Smooth muscle cell of the brain vasculature (primary cell): Measurements from ENCODE around the gene IRX2.

Source experiments
- DNase-seq: peaks from one replicate; pipeline ENCODE4 v3.0.0-alpha.2; 2012; ENCODE audit warnings: low read depth, low spot score

IRX2 gene

DNA sequence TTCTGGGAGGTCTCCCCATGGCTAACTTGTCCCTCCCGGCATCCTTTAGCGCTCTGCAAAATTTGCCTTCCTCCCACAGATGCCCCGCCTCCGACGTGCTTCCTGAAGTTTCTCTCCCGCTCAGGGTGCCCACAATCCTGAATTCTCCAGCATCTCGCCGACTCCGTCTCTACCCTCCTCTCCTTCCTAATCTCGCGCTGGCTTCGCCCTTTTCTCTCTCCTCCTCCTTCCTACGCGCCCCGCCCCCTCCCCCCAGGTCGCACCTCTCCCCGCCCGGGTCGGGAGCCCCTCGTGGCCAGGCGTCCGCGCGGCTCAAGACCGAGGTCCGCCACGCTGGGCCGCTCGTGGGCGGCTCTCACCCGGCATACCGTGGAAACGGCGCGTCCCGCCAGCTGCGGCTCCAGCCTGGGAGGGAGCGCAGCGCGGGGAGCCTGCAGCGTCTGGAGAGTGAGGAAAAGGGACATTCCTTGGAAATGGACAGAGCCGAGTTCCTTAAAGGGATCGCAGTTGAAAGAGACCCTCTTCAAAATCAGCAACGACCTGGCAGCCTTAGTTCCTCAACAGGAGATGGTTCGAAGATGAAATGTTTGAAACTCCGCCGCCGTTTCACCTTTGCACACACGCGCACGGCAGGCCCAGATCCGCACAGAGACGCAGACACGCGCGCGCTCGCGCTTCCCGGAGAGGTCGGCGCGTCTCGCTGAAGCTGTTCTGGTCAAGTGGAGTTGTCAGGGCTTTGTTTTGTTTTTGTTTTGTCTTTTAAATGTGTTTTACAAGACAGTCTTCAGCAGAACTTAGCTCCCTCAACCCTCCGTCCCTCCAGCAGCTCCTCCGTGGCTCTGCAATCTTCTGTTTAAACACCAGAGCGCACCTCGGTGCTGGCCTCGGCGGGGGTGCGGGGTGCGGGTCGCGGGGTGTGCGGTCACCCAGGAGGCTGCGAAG is 5.0 kb upstream of the IRX2 start:
- DNase-seq, result no peak

DNA sequence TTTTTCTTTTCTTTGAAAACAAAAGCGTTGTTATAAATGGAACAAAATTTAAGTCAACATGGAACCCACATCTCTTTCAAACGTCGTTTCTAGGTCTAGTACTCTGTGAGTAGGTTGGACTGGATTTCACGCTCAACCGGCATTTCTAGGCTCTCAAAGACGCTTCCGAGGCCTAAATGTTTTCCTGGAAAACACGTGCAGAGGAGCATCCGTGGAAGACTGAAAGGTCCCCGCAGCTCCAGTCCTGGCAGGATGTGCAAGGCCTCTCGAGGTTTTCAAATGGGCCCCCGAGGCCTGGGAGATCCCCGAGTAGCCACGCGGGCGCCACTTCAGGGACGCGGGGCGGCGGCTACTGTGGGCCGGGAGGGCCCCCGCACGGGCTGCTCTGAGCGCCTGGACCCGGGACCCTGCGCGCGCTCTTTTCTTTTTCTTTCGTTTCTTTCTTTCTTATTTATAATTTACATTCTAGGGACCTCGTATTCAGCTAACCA is 4.2 kb upstream of the IRX2 start:
- no peak for DNase-seq

DNA sequence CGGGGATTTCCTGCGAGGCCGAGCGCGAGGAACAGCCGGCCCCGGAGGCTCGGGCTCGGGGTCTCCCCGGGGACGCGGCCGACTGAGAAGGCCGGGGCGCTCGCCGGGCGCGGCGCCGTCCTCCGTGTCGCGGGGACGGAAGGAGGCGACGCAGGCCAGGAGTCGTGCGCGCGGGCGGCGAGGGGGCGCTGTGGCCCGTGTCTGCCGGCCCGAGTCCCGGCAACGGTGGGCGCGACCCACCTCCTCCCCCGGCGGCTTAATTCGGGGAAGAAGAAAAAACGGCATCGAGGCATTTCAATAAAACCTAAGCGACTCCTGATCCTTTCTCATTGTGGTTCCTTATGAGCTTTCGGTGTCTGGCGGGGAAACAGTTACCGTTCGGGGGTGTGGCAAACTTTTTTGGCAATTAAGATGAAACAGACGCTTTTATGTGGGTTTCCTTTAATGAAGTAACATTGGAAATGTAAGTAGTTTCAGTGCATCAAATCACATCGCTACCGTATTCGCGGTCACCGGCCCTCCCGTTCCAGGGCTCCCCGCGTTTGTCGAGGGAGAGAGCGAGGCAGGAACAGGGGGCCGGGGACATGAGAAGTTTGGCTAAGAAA is 3.7 kb upstream of the IRX2 start:
- no peak for DNase-seq

DNA sequence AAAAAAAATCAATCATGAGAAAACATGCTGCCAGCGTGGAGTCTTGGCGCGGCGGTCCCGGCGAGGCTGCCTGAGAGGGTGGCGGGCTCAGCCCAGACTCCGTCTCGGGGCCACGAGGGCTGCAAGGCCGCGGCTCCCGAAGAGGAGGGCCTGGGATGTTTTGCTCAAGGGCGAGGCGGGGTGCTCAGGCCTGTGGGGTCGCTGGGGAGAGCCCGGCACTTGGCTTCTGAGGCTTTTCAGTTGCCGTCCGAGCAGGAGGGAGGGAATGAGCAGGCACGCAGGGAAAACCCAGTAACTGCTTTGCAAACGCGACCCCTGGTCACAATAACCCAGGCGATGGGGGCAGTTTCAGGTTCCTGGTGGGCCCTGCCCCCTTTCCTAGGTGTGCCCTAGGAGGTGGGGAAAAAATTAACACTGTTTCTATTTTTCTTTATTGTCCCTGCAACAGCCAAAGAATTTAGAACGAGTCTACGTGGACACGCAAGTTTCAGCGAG is 3.2 kb upstream of the IRX2 start:
- no peak for DNase-seq

DNA sequence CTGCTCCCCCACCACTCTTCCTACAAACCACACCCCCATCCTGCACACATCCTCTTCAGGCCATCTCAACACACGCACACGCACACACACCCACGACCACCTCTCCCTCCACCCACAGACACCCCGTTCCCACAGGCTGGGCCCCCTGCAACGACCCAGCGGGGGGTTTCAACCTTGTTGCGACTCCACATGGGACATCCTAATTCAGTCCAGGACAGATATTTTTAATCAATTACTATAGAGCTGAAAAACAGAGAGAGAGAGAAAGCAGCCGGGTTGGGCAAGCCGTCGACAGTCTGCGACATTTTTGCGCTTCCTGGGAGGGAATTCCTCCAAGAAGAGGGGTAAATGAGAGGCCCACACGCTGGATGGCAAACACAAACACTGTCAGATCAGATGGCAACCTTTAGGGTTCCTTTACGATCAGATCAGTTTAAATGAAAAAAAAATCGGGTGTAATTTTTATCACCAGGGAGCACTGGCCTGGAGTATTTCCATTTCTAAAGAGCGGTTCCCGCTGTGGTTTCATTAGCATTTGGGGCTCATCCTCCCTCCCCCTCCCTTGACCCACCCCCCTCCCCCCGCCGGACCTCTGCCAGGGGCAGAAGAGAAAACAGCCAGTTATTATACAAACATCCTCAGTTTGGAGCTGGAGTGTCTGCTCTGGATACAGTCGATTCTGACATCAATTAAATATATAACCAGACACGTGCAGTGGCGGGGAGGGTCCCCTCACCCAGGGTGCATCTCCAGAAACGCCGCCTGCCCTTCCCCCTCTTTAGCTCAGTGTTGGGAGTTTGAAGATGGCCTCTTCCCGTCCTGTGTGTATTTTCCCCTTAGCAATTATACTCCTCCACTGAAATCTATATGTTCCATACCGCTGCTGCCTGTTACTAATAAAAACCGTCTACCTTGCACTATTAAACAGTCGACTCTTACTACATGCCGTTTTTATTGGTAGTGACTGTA is 2.3 kb upstream of the IRX2 start:
- DNase-seq, result no peak

DNA sequence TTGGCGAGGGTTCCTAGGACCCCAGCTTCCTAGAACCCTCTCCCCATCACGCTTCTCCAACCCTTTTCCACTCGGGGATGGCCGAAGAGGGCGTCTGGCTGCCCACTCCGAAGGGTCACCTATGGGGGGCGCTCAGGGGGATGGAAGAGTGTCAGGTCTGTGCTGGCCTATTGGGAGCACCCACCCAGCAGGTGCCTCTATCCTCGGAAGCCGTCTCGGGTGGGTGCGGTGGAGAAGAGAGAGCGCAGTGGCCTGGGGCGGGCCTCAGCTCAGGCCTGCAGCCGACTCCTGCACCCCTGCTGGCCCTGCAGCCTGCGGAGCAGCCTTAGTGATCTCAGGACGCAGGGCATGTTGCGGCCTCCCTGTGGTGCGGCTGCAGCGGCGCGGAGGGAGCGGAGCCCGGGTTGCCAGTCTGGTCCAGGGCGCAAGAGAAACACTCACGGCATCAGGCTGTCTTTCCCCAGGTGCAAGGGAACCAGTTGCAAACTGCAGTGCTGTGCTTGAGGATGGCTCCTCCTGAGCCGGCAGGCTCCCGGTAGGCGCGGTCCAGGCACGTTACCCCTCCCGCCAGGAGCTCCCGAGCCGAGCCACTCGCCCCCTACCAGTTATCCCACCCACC is 1.5 kb upstream of the IRX2 start:
- no peak for DNase-seq

DNA sequence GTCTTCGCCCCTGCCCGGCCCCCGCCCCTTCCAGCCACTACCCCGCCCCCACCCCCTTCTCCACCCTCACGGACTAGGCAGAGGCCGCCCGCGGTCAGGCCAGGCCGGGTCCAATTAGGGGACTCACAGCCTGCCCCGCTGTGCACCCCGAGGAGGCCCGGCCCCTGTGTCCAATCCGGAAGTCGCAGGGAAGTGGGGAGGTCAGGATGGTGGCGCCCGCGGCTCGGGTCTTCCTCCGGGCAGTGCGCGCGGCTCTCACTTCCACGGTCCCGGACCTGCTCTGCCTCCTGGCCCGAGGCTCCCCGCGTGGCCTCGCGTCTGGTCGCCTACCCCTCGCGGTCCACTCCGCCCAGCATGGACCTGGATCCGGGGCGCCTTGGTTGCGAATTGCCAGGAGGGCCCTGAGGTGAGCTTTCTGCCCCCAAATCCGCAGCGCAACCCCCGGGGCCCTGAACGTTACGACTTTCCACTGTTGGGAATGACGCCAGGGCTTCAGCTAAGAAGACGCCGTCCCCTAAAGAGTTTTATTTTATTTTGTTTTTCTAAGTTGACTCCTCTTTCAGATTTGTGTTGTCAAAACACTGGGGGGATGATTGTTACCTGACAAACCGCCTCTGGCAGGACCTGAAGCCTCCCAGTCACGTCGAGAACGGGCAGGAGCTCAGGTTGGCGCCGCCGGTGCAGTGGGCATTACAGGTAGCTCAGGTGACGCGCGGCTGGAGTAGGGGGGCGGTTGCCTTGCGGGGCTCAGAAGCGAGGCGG is 763 bp upstream of the IRX2 start:
- DNase-seq, result no peak

DNA sequence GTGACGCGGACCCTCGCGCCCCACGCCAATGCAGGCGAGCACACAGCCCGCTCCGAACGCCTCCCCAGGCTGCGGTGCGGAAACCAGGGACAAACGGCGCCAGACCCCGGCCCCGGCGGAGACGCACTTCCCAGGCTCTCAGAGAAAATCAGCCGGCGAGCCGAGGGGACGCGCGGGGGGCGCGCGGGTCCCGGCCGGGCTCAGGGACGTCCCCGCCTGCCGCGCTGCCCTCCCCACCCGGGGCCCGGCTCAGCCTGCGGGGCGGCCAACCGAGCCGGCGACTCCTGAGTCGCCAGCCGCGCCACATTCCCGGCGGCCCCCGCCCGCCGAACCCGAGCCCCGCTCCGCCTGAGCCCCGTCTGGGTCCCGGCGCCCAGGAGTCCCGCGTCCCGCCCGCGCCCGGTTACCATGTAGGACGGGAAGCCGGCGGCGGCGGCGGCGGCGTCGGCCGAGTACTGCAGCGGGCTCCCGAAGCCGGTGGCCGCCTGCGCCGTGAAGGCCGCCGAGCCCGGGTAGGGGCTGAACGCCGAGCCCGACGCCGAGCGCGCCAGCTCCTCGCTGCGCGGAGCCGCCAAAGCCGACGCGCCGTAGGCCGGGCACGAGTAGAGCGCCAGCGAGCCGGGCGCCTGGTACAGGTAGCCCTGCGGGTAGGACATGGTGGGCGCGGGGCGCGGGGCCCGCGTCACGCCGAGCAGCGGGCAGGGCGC is 566 bp downstream of the IRX2 start:
- no peak for DNase-seq

DNA sequence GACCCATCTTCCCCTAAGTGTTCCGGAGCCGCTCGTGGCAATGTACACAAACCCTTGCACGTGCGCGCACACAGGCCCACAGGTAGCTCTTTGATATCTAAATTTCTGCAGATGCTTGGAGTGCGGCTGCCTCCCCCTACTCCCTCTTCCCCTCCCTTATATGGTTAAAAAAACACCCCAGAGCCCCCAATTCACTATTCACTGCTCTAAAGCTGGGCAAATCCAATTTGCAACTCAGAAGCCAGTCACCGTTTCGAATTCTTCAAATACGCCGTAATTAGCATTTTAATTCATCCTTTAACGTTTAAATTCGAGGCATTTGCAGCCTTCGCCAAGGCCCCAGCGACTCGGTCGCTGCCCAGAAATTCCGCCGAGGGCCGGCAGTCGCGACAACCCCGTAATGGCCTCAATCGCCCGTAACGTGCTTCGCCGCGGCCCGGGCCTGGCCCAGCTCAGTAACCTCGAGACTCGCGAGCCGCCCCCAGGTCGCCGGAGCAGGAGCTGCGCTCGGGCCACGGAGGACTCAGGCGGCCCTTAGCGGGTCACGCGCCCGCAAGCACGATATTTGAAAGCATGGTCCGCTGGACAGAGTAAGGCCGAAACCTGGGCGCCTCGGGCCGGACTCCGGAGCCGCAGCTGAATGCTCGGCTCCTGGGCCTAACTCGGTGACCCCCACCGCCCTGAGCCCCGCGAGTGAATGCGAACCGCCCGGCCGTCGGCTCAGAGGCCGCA is 1.3 kb downstream of the IRX2 start:
- DNase-seq, result no peak

DNA sequence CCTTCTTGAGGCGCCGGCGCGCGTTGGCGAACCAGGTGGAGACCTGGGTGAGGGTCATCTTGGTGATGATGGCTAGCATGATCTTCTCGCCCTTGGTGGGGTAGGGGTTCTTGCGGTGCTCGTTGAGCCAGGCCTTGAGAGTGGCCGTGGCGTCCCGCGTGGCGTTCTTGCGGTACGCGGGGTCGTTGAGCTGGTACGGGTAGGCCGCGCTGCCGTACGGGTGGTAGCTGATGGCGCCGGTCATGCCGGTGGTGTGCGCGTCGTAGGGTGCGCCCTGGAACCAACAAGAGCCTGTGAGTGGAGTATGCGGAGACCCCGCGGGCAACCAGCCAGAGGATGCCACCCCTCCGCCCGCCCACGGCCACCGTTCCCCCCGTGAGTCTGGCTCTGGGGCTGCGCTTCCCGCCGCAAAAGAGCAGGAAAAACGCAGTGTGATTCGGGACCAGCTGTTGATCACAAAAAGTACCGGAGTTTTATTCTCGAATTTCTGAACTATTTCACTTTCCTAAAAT is 1.9 kb downstream of the IRX2 start:
- no peak for DNase-seq

DNA sequence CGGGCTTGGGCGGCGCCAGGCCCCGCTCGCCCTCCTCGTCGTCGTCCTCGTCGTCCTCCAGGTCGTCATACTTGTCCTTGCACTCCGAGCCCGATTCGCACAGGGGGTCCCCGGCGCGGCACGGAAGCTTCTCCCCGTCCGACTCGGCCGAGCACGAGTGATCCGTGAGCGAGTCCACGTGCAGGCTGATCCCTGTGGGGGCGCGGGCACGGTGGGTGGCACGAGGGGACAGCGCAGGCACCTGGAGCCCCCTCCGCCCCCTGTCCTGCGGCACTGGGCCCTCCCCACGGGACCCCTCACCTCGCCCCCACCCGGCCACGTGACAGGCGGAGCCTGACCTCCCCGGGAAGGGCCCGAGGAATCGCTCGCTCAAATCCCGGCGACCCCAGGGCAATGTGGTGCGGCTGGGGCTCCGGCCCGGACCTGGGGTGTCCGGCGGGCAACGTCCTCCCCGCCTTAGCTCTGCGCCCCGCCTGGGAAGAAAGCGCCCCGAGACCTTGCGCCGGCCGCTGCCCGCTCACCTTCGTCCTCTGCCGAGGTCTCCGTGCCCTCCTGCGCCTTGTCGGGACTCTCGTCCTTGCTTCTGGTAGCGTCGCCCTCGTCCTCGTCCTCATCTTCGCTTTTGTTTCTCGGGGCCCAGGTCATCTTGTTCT is 2.5 kb downstream of the IRX2 start:
- DNase-seq, result no peak

DNA sequence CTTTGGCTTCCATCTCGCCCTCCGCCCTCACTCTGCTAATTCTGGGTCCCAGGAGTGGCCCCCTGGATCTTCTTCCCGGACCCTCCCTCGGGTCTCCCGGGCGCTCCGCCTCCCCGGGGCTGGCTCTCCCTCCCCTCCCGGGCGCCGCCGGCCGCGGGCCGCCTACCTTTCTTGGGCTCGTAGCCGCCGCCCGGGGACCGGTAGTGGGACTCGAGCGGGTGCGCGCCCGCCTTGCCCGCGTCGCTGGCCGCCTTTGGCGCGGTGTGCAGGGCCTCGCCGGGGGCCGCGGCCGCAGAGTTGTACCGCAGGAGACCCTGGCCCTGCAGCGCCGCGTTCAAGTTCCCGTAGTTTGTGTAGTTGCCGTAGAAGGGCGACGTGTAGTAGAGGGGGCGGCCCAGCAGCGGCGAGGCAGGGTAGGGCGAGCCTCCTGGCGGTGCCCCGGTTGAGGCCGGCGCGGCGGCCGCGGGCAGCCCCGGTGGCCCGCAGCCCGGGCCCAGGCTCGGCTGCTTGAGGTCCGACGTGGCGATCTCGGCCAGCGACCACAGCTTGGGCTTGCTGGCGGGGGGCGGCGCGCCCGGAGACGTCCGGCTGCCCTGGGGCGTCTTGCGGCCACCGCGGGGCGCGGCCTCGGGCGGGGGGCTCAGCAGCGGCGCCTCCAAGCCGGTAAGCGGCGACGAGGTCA is 3.2 kb downstream of the IRX2 start:
- no peak for DNase-seq

DNA sequence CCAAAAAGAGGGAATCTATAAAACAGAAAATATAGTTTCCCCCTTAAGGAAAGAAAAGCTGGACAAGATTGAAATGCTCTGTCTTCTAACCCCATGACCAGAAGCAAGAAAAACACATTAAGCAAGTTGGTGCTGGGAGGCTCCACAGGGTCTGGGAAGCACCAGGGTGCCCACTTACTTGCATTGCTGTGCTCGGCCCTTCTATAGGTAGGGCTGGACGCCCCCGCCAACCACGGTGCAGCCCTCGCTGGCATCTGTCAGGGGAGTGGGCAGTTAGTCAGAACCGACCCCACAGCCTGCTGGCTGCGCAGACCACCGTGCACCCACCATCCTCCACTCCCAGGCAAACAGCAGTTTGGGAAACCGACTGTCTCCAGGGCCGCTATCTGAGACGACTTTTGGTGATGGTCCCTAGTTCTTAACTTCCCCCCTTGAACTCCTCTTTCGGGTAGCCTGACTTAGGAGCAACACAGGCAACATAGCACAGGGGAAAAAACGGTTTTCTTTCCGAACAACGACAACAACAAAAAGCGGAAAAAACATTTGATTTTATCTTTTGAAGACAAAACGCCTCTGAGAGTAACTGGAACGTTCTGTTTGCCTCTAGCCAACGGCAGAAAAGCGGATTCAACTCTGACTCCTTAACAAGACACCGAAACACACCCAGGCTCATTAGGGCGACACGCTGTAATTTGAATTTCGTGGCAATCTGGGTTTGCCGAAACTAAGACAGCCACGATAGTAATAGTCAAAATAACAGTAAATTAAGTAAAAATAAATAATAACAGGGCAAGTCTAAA is 3.9 kb downstream of the IRX2 start:
- DNase-seq, result no peak

DNA sequence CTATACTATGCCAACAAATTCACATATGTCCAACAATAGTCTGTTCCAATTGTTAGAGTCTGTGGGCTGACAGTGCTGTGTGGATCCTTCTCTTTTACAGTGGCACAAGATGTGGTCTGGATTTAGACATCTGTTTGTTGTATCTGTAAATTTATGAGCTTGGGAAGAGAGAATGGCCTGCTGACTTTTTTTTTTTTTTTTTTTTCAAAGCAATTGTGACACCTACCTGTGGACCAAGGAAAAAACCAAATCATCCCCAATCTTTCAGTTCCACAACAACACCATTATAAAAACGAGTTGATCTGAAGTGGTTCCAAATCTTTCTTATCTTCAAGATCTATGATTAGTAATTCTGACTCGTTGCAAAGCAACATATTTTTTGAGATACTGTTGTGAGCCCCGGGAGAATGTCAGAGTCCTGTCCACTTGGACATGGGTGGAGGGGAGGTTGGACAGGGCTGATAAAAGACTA is 4.9 kb downstream of the IRX2 start:
- DNase-seq, result no peak

DNA sequence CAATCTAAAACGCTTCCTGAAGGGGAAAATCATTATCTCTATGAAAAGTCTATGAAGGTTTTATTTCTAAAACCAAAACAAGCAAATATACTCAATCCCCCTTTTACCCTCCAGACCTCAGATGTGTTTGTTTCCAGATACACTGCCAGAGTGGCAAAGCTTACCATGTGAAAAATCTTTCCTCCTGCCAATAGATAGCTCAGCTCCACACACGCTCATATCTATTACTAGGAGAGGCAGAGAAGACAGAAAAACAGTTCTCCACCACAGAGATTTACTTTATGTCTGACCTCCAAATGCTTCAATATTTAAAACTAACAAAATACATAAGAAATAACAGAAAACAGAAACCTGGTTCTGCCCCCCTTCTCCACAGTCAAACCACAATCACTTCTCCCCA is 7.0 kb downstream of the IRX2 start:
- DNase-seq, result no peak

DNA sequence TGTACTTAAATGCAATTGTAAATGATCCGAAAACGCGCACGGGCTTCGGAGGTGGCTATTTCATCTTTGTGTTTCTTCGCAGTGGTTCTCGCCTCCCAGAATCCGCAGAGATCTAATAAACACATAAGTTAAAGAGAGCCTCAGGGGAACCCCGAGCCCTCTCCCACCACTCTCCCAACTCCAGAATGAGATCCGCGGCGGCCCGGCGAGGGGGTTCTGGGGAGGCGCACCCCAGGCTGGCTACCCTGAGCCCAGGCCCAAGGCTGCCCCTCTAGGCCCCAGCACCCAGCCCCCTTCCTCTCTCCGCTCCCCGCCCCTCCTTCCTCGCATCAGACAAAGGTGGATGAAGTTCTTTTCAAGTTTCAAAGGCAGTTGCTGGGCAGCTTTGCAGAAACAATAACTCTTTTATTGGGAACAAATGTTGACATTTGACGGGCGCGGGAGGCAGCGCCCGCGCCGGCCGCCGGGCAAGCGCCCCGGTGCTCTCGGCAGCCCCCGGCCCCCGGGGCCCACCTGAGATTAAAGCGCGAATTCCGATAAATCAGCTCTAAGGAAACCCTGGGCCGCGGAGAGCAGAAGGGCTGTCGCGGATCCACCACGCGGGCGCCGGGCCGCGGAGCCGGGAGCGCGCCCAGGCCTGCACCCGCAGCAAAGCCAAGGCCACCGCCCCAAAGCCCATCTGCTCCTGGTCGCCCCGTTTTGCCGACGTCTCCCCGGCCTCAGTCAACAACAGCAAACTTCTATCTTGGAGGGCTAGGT is 8.4 kb downstream of the IRX2 start:
- DNase-seq, result no peak
